GM12872 (cell line): Measurements from ENCODE around the gene RTN4R.

Source experiments
- TF ChIP-seq, protein P1 (sequence below): IDR thresholded peaks from 3 replicates; pipeline ENCODE4 v1.5.1; 2011; ENCODE audit warnings: low read depth, mild to moderate bottlenecking, low read length, moderate library complexity; ENCODE audit not compliant: insufficient read depth

The RTN4R gene

DNA sequence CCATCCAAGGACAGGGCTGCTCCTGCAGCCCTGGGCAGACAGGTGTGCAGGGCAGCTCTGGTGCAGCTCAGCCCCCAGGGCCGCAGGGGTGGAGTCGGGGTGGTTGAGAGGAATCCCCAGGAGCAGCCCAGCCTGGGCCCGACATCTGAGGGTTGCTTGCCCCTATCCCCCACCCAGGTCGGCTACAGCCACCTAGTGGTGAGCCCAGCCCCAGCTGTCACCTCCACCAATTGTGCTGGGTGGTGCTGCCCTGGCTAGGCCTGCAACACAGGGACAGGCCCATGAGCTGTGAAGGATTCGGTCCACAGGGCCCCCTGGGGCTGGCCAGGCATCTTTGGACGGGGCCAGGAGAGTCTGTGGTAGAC lies 29.6 kb downstream of the RTN4R start:
- TF ChIP-seq, protein P1, sequence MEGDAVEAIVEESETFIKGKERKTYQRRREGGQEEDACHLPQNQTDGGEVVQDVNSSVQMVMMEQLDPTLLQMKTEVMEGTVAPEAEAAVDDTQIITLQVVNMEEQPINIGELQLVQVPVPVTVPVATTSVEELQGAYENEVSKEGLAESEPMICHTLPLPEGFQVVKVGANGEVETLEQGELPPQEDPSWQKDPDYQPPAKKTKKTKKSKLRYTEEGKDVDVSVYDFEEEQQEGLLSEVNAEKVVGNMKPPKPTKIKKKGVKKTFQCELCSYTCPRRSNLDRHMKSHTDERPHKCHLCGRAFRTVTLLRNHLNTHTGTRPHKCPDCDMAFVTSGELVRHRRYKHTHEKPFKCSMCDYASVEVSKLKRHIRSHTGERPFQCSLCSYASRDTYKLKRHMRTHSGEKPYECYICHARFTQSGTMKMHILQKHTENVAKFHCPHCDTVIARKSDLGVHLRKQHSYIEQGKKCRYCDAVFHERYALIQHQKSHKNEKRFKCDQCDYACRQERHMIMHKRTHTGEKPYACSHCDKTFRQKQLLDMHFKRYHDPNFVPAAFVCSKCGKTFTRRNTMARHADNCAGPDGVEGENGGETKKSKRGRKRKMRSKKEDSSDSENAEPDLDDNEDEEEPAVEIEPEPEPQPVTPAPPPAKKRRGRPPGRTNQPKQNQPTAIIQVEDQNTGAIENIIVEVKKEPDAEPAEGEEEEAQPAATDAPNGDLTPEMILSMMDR: peak; percentile 90

DNA sequence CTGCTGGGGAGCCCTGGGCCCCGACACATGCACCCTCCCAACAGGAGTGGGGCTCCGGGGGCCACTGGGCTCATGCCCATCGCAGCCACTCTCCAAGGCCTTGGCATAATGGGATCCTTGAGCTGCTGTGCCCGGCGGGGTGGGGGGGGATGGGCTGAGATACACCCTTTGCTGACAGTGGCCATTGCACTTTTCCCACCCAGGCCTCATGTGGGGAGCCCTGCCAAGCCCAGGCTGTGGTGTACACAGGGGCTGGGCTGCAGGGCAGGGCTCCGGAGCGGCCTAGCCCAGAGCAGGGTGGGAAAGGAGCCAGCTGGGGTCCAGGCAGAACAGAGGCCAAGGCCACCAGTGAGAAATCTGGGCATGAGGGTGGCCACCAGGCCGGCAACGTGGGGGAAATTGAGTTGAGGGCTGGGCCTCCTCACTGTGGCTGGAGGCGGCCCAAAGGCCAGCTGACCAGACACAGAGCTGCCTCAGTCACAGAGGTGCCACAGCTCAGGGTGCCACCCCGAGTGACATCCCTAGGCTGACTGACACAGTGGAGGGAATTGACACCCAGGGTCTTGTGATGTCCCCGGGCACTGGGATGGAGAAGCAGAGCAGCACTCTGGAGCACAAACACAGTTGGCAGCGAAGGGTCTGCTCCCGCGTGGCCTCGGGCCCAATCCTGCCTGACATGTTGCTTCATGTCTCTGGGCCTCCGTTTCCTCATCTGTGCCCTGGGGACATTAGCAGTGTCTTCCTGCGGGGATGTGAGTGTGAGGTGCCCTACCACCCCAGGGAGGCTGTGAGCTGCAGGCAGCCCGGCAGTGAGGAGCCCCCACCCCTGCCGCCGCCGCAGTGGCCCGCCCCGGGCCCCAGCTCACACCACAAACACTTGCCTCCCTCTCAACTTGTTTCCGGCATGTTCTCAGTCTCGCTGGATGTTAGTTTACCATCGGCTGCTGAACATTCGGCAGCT lies 30.4 kb downstream of the RTN4R start:
- TF ChIP-seq, protein P1: no peak

DNA sequence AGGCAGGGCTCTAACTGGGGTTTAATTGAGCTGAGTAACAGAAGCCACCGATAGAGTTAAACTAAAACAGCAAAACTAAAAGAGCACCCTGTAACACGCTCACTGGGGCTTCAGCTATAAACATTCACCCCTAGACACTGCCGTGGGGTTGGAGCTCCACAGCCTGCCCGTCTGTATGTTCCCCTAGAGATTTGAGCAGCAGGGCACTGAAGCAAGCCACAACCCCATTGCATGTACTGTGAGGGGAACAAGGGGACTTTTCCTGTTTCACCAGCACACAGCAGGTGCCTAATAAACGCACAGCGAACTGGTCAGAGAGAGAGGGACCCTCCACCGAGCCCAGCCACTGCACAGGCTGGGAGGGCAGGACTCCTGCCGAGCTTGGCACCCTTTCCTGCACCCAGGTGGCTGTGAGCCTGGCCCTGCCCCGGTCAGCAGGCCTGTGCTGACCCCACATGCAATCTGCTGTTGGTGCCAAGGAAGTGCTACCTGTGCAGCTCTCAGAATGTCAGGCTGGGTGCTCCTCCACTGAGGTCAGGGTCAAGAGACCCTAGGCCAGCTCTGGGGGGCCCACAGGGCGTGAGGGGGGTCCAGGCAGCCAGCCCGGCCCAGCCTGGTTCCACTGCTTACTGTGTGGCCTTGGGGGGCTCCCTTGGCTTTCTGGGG lies 31.9 kb downstream of the RTN4R start:
- TF ChIP-seq, protein P1: no peak

DNA sequence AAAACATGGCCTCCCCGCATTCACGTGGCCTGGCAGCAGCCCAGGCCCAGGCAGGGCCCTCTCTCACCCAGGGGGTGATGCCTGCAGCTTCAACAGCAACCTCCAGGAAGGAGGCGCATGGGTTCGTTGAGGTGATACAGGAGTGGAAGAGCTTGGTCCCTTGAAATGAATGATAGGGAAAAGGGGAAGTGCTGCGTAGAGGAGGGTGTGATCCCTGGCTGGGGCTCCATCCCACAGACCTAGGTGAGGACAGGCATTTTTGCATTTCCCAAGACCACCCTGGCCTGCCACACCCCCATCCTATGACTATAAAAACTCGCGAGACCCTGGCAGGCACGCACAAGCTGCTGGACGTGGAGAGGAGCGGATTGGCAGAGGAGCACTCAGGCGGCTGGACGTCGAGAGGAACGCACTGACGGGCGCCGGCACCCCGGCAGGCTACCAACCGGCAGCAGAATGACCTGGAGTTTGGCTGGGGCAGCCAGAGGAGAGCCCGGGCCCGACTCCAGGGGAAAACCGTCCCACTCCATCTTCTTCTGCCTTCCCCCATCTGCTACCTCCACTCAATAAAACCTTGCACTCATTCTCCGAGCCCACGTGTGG lies 32.6 kb downstream of the RTN4R start:
- TF ChIP-seq, protein P1: no peak

DNA sequence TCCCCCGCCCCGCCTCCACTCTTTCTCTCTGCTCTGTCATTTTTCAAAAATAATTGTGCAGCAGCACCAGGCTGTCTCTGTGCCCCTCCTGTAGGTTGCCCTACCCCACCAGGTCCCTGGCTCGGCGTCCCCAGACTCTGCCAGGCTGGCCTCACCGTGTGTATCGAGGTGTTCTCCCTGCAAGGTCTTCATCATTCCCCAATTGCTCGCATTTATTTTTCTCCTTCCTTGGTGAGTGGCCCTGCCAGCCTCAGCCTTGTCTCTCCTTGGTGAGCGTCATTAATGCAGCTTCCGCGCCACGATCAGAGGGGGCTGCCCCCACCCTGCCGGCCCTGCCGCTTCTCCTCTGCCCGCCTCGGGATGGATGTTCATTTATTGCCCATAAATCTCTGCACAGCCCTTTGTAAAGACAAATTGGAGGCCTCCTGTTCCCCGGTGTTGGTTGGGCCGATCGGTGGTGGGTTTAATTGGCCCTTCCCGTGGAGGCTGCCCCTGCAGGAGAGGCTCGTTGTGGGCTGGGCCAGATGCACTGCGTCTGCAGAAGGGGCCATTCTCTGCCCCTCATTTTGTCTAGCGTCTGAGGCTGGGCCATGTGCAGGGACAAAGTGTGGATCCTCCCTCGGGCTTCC lies 33.2 kb downstream of the RTN4R start:
- TF ChIP-seq, protein P1: no peak

DNA sequence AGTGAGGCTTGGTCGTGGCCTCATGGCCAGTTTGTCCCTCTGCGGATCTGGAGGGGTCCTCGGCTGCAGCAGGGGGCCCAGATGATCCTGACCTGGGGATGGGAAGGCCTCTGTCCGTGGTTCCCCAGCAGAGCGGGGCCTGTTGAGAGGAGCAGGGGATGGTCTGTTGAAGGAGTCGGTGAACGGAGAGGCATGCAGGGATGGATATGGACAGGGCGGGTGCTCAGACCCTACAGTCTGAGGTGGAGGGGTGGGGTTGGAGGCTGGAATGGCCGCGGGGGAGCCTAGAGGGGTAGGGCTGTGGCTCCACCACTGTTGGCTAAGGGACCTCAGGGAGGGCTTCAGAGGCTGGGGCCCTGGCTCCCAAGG lies 33.8 kb downstream of the RTN4R start:
- TF ChIP-seq, protein P1: no peak
